HG02588 (cell line): ENCODE measurements around the gene ETNK2.

Experiments used
- ATAC-seq: cut with Tn5 transposase; IDR thresholded peaks from one replicate; pipeline ENCODE4 v1.9.1; 2021; ENCODE audit warnings: mild to moderate bottlenecking, moderate library complexity; ENCODE audit not compliant: unreplicated experiment

The ETNK2 gene

DNA sequence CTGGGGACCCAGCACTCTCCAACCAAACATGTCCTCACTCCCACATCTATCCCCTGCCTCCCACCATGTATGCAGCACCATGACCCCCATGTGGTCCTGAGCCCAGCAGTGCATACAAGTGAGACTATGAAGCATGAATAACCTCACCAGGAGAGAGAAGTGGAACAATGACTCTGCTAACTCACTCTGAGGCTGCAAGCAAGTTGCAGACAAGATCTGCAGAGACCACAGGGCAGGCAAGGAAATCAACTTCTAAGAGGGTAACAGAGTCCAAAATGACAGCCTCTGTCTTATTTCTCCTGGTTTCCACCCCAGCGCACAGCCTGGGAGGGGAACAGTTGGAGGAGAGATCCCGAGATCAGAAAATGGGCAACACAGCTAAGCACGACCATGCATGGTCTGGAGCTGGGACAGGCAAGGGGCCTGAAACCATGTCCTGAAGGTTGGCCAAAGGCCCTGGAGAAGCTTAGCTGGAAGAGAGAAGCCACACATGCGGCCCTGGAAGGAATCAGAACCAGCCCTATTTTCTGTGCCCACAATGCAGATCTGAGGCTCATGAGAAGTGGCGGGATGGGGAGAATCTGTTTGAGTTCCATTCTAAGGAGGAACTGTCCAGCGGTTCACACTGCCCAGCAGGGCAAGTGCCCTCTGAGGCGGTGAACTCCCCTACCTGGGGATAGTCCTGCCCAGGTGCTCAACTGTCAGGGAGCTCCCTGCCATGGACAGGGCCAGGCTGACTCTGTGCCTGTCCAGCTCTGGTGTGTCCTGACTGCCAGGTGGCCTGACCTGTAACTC, 26.8 kb upstream of the ETNK2 start:
- no peak for ATAC-seq

DNA sequence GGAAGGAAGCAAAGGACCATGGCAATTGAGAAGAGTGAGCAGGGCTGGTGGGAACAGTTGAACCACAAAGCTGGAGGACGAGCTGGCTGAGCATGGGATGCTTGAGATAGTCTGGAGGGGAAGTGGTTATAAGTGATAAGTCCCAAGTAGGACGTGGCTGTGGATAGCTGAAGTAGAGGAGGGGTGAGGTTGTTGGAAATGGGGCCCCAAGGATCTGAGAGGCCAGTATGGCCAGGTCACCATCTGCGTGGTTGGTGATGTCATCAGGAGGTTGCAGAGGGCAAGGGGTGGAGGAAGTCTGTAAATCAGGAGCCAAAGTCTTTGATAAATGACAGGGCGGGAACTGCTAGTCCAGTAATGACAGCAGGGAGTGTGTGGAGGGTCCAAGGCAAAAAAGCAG, 25.3 kb upstream of the ETNK2 start:
- ATAC-seq, result no peak

DNA sequence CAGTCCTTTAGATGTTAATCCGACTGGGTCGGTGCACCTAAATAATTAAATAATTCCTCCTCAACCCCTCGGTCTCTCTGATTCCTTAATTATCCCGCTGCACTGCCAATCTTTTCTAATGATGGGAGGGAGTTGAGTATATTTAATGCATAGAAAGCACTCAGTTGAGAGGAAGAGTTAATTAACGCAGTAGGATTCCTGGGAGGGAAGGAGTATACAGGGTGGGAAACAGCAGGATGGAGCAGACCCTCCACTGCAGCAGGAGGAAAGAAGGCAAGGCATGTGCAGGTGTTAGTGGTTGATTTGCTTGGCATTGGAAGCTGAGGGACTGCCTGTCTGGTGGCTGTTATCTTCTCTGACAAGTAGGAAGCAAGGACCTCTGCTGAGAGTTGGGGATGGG, 24.2 kb upstream of the ETNK2 start:
- ATAC-seq, result no peak

DNA sequence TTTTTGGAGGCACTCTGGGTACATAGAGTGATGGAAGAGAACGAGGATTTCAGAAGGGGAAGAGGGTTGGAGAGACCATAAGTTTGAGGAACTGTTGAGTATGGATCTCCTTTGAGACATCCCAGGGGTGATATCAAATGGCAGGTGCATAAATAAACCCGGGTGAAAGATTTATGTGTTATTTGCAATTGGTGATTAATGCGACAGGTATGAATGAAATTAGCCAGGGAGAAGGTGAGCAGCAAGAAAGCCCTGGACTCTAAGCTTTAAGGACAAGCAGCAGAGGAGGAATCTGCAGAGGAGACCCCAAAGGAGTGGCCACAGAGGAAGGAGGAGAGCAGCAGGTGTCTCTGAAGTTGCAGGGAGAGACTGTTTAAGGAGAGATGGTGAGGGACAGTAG, 23.1 kb upstream of the ETNK2 start:
- no peak for ATAC-seq

DNA sequence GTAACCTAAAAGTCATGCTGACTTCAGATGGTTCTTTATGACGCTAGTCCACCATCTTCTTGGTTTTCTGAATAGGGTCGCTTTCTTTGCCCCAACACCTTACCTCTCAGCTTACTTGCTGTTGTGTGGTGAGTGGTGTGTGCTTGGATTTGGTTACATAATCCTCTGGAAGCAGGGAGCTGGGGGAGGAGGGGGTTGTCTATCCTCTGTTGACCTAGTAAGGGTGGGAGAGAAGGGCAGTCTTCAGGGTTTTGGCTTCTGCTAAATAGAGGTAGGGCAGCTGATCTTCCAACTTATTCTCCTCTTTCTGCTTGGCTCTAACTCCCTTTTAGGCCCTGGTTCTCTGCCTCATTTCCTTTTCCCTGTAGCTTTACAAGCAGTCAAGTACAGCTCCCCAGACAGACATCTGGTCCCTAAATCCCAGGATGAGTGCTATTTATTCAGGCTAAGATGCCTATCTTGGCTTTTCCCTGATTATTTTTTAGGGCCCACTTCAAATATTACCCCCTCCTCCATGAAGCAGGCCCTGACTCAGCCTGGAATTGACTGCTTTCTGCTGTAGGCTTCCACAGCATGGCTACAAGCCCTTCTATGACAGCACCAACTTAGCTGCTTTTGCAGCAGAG, 20.7 kb upstream of the ETNK2 start:
- no peak for ATAC-seq

DNA sequence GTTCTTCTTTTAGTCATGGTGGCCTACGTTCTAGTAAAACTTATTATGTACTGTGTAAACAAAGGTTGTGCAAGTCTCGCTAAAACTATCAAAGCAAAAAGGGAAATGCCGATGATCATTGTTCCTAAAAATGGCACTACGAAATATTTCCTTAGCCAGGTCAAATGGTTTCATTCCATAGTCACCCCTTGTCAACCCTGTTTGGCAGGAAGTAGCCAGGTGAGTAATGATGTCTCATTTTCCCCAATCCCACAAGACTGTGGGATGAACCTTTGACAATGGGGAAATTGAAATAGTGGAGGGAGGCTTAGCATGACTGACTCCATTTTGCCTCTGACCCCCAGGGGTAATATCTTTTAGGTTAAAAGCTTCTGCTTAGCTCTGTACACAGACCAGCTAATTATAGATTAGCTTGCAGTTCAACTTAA, 19.9 kb upstream of the ETNK2 start:
- ATAC-seq, result no peak

DNA sequence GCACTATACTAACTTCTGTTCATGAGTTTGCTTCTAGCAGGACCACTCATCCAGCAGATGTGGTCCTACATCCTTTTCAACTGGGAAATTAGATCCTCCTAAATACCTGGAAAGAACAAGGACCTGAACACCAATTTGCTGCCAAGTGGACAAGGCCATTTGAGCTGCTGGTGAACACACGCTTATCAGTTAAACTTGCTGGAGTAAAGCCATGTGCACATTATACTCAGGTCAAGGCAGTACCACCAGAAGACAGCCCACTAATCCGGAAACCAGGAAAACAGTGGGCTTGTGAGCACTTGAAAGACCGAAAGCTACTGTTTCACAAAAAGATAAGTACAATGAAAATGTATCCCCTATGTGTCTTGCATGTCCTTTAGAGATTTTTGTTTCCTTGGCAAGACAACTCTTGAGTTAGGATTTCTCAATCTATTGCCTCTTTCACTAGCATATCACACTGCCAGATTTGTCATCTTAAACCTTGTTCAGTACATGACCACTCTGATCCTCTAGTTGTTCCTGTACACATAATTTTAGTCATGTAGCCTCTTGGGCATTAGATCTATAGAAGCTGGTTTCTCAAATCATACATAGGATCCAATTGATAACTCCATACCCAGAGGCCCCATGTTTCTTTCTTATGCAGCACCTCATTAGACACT, 18.8 kb upstream of the ETNK2 start:
- no peak for ATAC-seq

DNA sequence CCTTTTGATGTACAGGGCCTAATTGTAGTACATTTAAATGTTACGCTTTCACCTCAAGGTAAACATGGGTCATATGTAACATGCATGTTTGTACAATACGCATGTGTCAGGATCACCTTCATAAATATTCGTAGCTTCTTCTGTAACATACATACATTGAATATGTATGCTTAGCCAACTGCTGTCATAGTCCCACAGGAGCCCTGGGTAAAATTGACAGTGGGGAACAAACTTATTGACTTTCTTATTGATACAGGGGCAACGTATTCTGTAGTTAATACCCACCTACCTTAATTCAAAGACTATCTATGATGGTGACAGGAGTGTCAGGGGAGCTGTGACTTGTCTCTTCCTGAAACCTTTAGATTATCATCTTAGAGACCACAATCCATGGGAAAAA, 18.0 kb upstream of the ETNK2 start:
- ATAC-seq, result no peak

DNA sequence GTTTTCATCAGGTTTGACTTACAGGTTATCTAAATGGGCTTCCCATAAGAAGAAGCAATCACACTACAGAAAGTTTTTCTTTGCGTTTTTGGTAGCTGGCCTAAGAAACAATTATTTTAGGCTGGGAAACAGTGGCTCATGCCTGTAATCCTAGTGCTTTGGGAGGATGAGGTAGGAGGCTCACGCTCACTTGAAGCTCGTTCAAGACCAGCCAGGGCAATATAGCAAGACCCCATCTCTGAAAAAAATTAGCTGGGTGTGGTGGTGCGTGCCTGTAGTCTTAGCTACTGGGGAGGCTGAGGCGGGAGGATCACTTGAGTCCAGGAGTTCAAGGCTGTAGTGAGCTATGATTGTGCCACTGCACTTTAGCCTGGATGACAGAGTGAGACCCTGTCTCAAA, 15.9 kb upstream of the ETNK2 start:
- no peak for ATAC-seq

DNA sequence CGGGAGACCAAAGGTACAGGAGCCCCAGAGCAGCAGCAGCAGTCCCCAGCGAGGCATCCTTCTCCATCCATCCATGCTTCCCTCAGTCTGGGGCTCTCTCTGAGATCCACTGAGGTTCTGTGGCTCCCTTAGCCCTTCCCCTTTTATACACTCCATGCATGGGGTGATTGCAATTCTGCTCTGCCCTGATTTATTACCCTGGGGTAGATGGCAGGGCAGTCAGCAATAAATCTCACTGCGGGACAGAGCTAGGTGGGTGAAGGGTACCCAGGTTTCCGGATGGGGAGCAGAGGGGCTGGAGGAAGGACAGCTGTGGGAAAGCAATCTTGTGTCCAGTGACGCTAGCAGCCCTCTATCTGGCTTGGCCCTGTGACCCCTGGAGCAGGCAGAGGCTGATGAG, 14.4 kb upstream of the ETNK2 start, which contains the start of gene REN:
Gene REN, minus strand, starts transcription at position 119 of the 400 bp plus-strand sequence. Its CDS starts 44 bp downstream, at position 75.
- no peak for ATAC-seq

DNA sequence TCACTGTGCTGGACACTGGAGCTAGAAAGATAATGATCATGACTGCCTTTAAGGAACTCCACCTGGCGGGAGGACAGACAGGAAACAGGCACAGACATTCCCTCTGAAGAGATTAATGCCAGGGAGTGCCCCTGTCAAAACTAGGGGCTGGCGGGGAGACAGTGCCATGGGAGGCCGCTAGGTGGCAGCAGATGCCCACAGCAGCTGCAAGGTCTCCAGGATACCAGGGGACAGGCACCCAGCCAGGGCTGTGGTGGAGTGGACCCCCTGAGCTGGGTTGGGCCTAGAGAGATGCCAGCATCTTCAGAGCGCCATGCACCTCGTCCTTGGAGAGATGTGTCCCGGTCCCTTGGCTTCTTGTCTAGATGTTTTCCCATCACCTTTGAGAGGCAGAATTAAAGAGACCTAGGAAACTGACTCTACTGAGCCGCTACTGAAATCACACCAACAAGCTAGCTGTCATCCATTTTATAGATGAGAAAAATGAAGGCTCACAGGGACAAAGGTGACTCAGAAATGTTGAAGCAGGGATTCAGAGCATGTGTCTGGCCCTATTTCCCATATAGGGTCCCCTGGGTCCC, 10.7 kb upstream of the ETNK2 start:
- ATAC-seq, result no peak

DNA sequence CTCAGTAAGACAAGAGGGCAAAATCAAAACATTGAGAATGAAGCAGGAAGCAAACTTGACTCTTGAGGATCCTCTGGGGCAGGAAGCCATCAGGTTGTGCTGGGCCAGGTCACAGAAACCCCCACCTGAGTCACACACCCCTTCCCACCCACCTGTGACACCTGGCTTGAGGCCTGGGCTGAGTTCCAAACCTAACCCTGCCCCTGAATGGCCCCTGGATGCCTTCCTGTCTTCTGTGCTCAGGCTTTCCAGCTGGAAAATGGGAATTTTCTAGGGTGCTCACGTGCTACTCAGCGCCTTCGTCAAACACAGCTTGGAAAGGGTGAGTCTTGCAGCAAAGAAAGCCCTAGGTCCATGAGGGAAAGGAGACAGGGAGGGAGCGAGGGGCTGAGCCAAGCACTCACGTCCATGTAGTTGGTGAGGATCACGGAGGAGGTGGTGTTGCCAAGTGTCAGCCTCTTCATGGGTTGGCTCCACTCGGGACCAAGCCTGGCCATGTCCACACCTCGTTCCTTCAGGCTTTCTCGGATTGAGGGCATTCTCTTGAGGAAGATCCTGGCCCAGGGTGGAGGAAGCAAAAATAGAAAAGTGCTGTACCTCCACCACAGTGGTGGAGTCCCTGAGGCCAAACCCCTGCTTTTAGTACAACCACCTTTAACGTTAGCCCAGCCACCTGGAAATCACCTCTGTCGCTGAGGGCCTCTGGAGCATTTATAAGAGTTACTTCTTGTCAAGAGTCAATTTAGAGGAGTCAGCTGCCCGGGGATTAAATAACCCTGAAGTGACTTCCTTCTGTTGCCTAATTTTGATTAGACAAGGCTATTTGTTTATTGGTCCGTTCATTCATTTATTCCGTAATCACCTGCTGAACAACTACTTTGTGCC, 10.0 kb upstream of the ETNK2 start:
- ATAC-seq, result no peak

DNA sequence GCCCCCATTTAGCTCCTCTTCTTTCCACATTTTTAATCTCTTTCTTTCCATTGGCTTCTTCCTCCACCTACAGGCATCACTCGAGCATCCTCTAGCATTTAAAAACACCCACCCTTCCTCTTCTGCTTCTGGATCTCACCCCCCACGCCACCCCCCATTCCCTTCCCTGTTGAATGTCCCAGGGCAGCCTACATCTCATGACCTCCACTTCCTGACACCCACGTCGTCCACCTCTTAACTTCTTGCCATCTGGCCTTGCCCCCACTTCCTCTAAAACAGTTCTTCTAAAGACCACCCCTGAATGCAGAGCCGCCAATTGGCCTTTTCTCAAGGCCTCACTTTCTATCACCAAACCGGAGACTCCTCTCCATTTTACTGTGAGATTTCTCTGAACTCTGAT, 6.1 kb upstream of the ETNK2 start:
- ATAC-seq, result no peak

DNA sequence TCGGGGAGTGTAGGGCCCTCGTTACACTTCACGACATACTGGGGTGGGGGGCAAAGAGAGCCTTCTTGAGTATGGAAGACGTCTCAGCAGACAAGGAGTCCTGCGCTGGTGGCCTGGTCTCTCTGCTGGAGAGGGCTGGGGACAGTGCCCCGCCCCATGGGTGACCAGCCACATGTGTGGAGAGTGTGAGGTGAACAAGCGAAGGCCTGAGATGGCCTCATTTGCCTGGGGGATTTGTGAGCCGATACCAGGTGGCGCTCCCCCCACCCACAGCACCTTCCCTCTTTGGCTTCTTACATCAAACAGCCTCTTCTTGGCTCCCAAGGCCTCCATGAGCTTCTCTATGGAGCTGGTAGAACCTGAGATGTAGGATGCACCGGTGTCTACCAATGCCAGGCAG, 4.0 kb upstream of the ETNK2 start:
- ATAC-seq, result no peak

DNA sequence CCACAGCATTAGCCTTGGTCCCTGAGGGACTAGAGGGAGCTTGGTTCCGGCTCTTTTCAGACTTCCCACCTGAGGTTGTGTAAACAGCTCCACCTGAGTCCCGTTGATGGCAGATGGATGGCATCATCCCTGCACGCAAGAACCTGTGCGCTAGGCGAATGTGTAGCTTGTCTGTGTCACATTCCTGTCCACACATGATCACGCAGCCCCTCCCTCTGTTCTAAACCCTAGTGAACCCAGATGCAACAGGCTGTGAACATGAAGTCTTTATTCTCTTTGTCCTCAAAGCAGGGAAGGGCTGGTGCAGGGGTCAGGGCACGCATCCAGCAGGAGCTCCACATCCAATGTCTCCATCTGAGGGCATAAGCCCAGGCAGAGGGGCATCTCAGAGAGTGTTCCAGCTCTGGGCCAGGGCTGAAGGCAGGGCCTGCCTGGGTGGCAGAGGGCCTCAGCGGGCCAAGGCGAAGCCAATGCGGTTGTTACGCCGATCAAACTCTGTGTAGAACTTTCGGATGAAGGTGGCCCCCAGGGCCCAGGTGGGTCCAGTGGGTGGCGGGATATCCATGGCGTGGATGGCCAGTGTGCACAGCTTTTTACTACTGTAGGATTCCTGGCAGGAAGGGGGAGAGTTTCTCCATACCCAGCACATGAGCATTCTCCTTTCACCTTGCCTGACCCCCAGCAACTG, 2.9 kb upstream of the ETNK2 start:
- no peak for ATAC-seq

DNA sequence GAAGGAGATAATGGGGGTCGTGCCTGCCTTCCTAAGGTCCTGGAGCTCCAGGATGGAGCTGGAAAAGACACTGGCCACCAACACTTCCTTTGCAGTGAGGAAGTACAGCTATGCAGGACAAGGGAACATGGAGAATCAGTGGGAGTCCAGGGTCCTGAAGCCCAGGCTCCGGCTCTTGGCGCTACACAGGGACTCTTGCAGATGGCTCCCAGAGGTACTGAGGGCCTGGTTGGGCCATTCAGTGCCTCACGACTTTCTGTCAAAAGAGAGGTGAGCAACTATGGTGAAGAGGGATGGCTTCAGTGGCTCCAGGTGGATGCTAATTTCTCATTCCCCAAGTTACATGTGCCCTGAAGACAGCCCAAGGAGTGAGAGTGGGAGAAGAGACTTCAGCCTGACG, 1.8 kb upstream of the ETNK2 start:
- ATAC-seq, result no peak

DNA sequence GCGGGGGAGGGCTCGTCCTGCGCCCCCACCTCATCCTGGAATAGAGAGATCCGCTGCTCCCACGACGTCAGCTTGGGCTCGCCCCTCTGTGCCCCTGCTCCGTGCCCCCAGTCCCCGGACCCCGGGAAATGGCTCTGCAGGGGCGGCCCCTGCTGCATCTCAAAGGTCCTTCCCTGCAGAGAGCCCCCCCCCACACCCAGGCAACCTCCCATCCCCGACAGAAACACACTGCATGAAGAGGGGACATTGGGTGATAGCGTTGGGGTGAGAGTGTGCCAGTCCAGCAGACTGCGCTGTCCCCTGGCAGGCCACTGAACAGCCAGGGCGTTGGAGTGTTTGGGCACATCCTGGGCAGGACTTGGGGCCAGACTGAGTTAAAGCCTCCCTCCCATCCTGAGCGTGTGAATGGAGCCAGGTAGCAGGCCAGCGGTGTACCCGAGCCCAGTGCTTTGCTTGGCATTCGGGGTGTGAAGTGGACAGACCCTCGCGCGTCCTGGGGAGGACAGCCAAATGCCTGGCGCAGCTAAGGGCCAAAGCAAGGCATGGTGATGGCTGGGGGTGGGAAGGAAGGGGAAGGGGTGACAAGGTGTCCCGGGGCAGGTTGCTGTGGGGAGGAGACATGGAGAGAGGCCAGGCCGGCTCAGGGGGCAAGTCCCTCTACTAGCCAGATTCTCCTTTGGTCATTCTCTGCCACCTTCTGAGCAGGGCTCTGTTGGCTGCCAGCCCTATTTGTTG, 633 bp upstream of the ETNK2 start:
- ATAC-seq, result no peak

DNA sequence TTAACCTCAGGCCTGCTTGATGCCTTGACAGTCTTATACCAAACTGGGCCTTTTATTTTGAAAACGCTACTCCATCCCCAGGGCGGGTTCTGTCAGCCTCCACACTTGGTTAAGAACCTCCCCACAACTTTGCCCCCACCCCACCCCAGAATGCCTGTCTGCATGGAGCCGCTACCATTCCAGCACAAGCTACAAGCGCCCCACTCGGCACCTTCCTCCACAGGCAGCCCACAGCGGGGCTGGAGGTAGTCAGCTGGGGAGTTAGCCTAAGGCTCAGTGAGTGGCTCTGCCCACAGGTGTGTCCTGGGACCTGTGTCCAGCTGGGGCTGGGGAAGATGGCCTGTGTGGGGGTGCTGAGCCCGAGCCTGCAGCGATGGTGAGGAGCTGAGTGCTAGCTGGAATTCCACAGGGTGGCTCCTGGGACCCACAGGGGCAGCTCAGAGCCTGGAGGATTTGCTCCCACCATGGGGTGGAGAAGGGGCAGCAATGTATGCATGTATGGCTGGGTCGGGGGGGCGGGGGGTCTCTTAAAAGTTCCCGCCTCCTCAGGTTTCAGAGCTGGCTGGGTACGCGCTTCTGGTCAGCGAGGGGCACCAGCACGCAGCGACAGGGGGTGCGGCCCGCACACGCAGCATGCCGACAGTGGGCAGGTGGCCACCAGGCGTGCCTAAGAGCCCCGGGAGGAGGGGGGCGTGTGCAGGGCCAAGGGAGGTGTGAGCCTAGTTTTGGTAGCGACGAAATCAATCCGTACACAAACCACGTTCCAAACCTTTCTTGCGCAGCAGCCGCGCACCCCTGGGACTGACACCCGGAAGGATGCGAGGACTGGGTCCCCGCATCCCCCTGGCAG, 917 bp downstream of the ETNK2 start:
- no peak for ATAC-seq
